ENCODE data around the gene POLR2F.

POLR2F gene

GRCh38 chr22:37982938-37983859 lies 29.7 kb downstream of the POLR2F start:
- DNase-seq, result no peak

DNA sequence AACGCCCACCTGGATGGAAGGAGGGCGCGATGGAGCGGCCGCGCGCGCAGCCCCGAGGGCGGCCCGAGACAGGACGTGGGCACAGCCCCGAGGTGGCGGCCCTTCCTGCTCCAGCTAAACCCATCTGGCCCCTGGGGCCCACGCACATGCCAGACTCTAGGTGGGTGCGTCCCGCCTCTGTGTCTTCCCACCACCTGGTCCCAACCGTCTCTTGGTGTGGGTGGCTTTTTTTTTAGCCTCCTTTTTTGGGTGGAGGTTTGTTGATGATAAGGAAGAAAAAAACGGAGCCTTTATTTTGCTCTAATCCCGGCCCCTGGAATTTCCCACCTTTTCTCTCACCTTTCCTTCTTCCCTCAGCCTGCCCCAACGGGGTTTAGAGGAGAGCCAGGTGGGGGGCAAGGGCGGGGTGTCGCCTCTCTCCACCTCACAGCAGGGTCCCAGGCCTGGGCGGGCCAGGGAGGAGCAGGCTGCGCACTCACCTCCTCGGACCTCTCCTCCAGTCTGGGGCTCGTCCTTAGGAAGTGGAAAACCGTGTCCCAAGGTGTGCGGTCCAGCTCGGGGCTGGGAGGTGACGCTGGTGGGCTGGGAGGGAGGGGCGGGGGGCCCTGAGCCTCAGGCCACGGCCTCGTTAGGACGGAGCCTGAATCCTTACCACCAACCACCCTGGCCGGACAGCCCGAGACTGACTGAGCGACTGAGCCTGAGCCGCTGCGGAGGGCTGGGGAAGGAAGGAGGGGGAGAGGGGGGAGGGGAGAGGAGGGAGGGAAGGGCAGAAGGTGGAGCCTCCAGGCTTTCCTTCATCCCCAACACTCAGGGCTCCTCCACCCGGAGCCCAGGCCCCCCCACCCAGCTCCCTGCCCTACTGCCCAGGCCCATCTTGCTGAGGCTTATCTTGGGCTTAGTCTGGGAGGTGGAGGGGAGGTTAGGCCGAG lies 30.6 kb downstream of the POLR2F start, which contains the start of gene SOX10:
Gene SOX10, minus strand, starts transcription at position 696 of the 932 bp plus-strand sequence. CDS start 771 bp downstream, outside the sequence.
- no peak for DNase-seq

DNA sequence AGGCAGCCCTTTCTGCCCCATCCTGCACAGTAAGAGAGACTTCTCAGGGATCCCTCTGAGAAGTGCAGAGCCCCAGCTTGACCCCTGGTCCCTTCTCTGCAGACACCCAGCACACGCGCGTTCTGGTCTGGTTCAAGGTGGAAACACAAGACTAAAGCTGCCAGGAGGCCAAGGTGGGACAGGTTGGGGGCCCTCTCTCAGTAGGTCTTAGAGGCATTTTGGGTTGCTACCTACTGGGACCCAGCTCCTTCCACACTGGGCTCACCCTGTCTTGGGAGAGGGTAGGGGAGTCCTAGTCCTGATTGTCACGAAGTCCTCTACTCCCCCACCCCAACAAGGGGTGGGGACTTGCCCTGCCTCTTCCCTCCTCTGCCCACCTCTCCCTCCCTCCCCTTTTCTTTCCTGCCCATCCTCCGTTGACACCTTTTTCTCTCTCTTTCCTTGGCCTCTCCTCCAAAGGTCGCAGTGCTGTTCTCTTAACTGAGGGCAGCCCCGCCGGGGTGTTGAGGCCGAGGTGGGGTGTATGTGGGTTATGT lies 31.6 kb downstream of the POLR2F start:
- DNase-seq, result no peak

DNA sequence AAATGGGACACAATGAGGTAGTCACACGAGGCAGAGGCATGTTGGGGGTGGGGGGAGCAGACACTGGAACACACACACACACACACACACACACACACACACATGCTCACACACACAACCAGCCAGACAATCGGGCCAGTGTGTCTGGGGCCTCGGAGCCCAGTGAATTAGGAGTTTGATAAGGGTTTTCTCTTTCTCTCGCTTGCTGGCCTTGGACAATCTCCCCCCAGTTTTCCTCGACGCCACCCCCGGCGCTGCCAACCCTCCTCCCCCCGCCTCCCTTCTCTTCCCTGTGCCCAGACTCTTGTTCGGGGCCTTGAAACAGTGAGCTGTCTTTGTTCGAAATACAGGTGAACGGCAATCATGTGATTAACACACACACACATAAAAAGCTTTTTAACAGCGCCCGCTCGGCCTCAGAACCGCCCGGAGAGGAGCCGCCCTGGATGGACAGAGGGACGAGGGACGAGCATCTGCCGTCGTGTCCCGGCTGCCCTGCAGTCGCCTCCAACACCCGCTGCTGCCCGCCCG lies 32.3 kb downstream of the POLR2F start:
- DNase-seq, result no peak

- no peak for DNase-seq
Measured at GRCh38 chr22:37986371-37986770, 32.9 kb downstream of the POLR2F start.

DNA sequence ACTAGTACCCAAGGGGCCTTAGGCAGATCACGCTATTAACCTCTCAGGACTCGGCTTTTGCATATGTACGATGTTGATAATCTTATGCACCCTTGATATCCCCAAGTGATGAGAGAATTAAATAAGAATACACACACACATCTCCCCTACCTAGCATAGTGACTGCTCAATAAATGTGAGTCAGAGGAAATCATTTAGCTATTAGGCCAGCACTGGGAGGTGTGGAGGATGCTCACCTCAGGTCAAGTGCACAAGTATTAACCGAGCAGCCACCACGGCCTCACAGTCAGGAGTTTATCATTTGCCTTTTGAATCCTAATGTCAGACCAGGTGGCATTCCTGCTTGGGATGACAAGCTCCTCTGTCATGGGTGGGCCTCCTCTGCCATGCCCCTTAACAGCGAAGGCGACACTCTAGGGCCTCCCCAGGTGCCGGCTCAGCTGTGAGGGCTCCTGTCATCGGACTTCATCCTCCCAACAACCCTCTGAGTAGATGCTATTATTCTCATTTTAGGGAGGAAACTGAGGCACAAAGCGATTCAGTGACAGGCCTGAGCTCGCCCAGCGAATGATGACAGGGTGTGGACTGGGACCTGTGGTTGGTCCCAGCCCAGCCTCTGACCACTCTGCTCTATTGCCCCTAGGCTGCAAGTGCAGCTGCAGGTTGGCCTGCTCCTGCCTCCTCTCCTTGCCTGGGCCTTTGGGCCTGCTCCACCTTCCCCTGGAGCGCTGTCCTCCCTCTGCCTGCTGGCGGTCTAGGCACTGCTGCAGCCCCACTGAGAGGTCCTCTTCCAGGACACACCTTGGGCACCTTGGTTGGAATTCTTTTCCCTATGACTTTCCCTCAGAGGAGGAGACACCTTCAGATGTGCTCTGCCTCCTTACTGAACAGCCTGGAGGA lies 35.9 kb downstream of the POLR2F start:
- DNase-seq, result no peak

- no peak for DNase-seq
Measured at GRCh38 chr22:37990301-37990700, 36.8 kb downstream of the POLR2F start.

DNA sequence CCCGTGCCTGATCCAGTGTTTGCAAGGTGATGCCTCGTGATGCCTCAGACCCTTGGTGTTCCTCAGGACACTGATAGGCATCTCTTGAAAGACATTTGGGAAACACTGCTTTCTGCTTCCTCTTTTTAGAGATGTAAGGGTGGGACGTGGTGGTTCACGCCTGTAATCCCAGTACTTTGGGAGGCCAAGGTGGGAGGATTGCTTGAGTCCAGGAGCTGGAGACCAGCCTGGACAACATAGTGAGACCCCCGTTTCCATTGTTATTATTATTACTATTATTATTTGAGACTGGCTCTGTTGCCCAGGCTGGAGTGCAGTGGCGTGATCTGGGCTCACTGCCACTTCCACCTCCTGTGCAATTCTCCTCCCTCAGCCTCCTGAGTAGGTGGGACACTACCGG lies 37.4 kb downstream of the POLR2F start:
- DNase-seq, result no peak

GRCh38 chr22:37991731-37992442 lies 38.4 kb downstream of the POLR2F start:
- DNase-seq, result no peak

DNA sequence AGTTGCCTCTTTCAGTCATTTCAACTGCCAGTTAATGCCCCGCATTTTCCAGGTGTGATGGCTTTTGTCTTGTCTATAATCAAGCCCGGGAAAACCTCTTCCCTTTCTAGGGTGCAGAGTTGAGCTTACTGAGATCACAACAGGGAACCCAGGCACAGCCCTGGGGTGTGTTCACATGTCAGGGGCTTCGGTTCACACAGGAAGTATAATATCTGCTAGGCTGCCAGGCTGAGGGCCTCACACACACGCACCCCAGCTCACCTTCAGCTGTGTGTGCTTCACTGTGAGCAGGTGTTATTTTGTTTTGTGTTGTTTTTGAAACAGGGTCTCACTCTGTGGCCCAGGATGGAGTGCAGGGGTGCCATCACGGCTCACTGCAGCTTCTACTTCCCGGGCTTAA lies 40.5 kb downstream of the POLR2F start:
- no peak for DNase-seq

DNA sequence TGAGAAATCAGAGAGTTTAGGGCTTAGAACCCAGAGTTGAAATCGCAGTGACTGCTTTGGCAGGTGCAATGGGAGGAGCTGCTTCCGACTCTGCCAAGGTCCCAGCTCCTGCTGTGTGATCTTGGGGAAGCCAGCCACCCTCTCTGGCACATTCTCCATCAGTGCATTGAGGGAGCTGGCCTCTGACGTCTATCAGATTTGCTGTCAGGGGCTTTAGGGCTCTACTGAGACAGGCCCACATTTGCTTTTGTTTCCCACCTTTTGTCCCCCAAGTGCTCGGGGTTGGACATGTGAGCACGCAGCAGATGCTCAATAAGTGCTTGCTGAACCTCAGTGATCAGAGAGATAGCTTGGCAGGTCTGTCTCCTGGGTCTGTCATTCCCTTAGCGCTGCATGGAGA lies 41.5 kb downstream of the POLR2F start:
- DNase-seq, result no peak

GRCh38 chr22:37995460-37995859 lies 42.0 kb downstream of the POLR2F start:
- no peak for DNase-seq

- DNase-seq, result no peak
Measured at GRCh38 chr22:37996079-37996478, 42.6 kb downstream of the POLR2F start.

DNA sequence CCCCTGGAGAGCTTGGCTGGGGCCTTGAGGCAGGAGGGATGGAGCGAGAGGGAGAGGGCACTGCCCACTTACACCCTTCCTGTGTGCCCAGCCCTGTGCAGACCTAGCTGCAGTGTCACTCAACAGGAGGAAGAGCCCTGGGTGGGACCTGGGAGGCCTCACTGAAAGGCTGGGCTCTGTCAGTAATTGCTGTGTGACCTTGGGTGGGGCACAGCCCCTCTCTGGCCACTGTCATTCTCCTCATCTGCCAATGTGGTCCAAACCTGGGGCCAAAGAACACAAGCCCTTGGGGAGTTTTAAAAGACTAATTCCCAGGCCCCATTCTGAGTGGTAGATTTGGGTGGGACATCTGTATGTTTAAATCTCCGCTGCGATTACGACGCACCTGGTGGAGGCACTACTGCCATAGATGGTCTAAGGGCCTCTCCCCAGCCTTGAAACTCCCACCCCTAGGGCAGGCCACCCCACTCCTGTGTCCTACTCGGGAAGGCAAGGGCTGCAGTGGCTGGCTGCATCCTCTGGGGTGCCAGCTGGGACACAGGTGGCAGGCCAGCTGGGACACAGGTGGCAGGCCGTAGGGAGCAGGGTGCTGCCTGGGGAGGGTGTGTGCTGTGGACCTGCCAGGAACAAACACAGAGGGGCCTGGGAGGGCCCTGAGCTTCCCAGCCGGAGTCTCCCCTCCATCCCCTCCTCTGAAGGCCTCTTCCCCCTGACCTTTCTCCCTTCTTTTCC lies 43.2 kb downstream of the POLR2F start:
- no peak for DNase-seq

DNA sequence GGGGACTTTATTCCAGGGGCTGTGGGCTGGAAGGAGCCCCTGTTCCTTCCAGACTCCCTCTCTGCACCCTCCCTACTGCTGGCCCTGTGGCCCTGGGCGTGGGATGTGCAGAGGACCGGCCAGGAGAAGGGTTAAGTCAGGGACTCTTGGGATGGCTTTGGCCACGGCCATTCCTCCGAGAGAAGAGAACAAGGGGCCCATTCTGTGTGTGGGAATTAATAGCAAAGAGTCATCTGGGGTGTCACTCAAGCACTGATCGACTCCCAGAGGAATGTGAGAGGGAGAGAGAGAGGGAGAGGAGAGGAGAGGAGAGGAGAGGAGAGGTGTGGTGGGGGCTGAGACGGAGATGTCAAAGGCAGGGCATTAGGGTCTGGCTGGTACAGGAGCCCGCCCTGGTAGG lies 45.0 kb downstream of the POLR2F start:
- no peak for DNase-seq

DNA sequence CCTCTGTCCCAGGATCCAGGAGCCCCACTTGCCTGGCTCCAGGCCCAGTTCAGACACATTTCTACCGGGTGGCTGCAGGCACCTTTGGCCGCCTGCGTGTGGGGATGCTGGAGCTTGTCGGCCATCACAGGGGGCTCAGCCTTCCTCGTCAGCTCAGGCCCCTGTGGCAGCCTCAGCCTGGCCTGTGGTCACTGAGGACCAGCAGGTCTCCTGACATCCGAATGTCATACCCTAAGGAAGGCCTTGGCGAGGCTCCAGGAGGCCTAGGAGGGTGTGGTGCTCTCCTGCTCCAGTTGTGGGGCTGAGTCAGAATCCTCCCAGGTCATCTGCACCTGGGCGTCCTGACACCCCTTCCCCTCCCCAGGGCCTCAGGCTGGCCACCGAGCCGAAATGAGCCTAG lies 45.7 kb downstream of the POLR2F start:
- no peak for DNase-seq

DNA sequence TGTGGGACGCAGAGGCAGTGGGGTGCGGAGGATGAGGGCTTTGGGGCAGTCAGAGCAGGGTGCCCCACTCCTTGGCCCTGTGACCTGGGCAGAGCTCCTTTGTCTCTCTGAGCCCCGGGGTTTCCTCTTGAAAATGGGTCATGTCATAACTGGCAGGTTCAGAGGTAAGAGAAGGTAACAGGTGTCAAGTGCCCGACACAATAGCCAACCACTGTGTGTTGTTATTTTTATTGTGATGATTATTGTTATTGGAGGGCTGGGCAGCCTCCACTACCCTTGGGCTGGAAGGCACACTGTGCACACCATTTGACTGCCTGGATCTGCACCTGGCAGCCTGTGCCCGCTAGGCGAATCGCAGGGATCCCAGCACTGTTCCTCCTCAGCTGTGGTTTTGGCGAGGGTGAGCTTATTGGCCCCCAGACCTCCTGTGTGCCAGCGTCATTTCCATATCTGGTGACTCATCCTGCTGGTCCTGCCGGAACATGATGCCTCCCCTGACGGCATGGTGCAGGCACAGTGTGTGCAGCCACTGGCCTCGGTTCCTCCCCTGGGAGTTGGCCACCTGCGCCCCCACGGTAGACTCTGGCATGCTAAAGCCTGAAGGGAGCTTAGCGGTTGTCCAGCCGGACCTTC lies 46.3 kb downstream of the POLR2F start:
- no peak for DNase-seq

GRCh38 chr22:38005943-38006342 lies 52.4 kb downstream of the POLR2F start:
- no peak for DNase-seq

GRCh38 chr22:38006906-38007305 lies 53.4 kb downstream of the POLR2F start:
- no peak for DNase-seq

- DNase-seq, result no peak
Measured at GRCh38 chr22:38007330-38007902, 53.9 kb downstream of the POLR2F start.

All from activated CD4-positive, alpha-beta T cell treated with anti-CD3 and anti-CD28 coated beads, Interleukin-2, amount 50 U/mL, for 1 hour (primary cell).